HepG2 (cell line): ENCODE results near the gene ENO3. TPM values are rescaled to one million over a fixed set of nuclear protein-coding genes. Genes with fewer than 3 reads are reported as not detected.

Experiments
- BORCS8-MEF2B ChIP-seq: sonication (generic); formaldehyde crosslinking; IDR thresholded peaks from 2 replicates; pipeline ENCODE4 v1.8.0; 2022; ENCODE audit warnings: mild to moderate bottlenecking, missing genetic modification reagents
- ETV5 ChIP-seq: IDR thresholded peaks from 2 replicates; pipeline ENCODE4 v1.6.1; 2018; ENCODE audit warnings: missing biosample characterization, missing genetic modification reagents, inconsistent platforms, borderline replicate concordance
- GMEB2 ChIP-seq: IDR thresholded peaks from 2 replicates; pipeline ENCODE4 v1.6.1; 2016; ENCODE audit warnings: missing biosample characterization, missing genetic modification reagents, low read depth
- LCORL ChIP-seq, 2 experiments: fragments of 450-650 bp in 1 of 2; sonication (generic) in 1 of 2; formaldehyde crosslinking in 1 of 2; IDR thresholded peaks; 2 replicates each; pipeline versions ENCODE4 v1.5.0 to v1.6.1; 2017 to 2020; ENCODE audit warnings: antibody characterized with exemption in 1 of 2, missing genetic modification reagents in 1 of 2
- NRL ChIP-seq: sonication (generic); formaldehyde crosslinking; IDR thresholded peaks from 2 replicates; pipeline ENCODE4 v1.5.0; 2020; ENCODE audit warnings: missing genetic modification reagents, mild to moderate bottlenecking, moderate library complexity, borderline replicate concordance
- PHF8 ChIP-seq: sonication (generic); formaldehyde crosslinking; IDR thresholded peaks from 2 replicates; pipeline ENCODE4 v1.5.0; 2020; ENCODE audit warnings: missing genetic modification reagents
- SPEN ChIP-seq: sonication (generic); formaldehyde crosslinking; IDR thresholded peaks from 2 replicates; pipeline ENCODE4 v1.5.1; 2020; ENCODE audit warnings: low read depth, mild to moderate bottlenecking, missing genetic modification reagents
- ZBTB7B ChIP-seq: sonication (generic); formaldehyde crosslinking; IDR thresholded peaks from 2 replicates; pipeline ENCODE4 v1.4.0; 2020; ENCODE audit warnings: missing genetic modification reagents
- ZNF180 ChIP-seq: sonication (generic); formaldehyde crosslinking; IDR thresholded peaks from 2 replicates; pipeline ENCODE4 v1.4.0; 2020; ENCODE audit warnings: low read depth, missing genetic modification reagents, borderline replicate concordance
- ZNF205 ChIP-seq: IDR thresholded peaks from 2 replicates; pipeline ENCODE4 v1.6.1; 2018; ENCODE audit warnings: missing biosample characterization, missing genetic modification reagents
- ZNF274 ChIP-seq: sonication (generic); formaldehyde crosslinking; IDR thresholded peaks from 2 replicates; pipeline ENCODE4 v1.5.1; 2020; ENCODE audit warnings: mild to moderate bottlenecking, missing genetic modification reagents
- ZNF275 ChIP-seq: sonication (generic); formaldehyde crosslinking; IDR thresholded peaks from 2 replicates; pipeline ENCODE4 v1.8.0; 2022; ENCODE audit warnings: missing genetic modification reagents, mild to moderate bottlenecking, inconsistent platforms, borderline replicate concordance
- ZNF468 ChIP-seq: sonication (generic); formaldehyde crosslinking; IDR thresholded peaks from 2 replicates; pipeline ENCODE4 v1.8.0; 2022; ENCODE audit warnings: mild to moderate bottlenecking, moderate library complexity, missing genetic modification reagents
- ZNF496 ChIP-seq: sonication (generic); formaldehyde crosslinking; IDR thresholded peaks from 2 replicates; pipeline ENCODE4 v1.8.1; 2023; ENCODE audit warnings: mild to moderate bottlenecking, moderate library complexity, missing genetic modification reagents; ENCODE audit not compliant: insufficient replicate concordance
- ZNF530 ChIP-seq: sonication (generic); formaldehyde crosslinking; IDR thresholded peaks from 2 replicates; pipeline ENCODE4 v1.5.0; 2020; ENCODE audit warnings: low read depth, mild to moderate bottlenecking, missing genetic modification reagents
- ZNF607 ChIP-seq: sonication (generic); formaldehyde crosslinking; IDR thresholded peaks from 2 replicates; pipeline ENCODE4 v1.5.1; 2020; ENCODE audit warnings: missing genetic modification reagents, mild to moderate bottlenecking, borderline replicate concordance
- ZNF614 ChIP-seq: IDR thresholded peaks from 2 replicates; pipeline ENCODE4 v1.6.1; 2018; ENCODE audit warnings: missing biosample characterization, missing genetic modification reagents, inconsistent platforms, borderline replicate concordance
- ZNF891 ChIP-seq: sonication (generic); formaldehyde crosslinking; IDR thresholded peaks from 2 replicates; pipeline ENCODE4 v1.5.0; 2020; ENCODE audit warnings: mild to moderate bottlenecking, missing genetic modification reagents
- ZSCAN12 ChIP-seq: sonication (generic); formaldehyde crosslinking; IDR thresholded peaks from 2 replicates; pipeline ENCODE4 v1.9.0; 2021; ENCODE audit warnings: mild to moderate bottlenecking, missing genetic modification reagents
- polyA plus RNA-seq, 8 experiments: library from polyadenylated mRNA; depleted of rRNA in 3 of 8; stranded (reverse) in 7 of 8; unstranded in 1 of 8; fragments of >200 nt; fragmentation: Illumina TruSeq in 4 of 8; extraction: Trizol in 4 of 8; gene quantifications; 2 replicates each; pipeline versions ENCODE4 v1.2.1 to v1.2.3, GENCODE V29; 2011 to 2016; ENCODE audit warnings: low read depth in 4 of 8, missing spikeins in 1 of 8, mixed read lengths in 1 of 8; ENCODE audit not compliant: insufficient read depth in 1 of 8
- total RNA-seq, 5 experiments: library from RNA; depleted of rRNA; stranded (reverse); fragments of >200 nt; fragmentation: Illumina TruSeq; extraction: Trizol; gene quantifications; 2 replicates each; pipeline ENCODE4 v1.2.3, GENCODE V29; 2016; ENCODE audit warnings: low read depth in 1 of 5
- TF ChIP-seq, protein P1 (sequence below): sonication (generic); formaldehyde crosslinking; IDR thresholded peaks from 2 replicates; pipeline ENCODE4 v1.5.1; 2020; ENCODE audit warnings: mild to moderate bottlenecking, missing genetic modification reagents, moderate library complexity
- TF ChIP-seq, protein P2 (sequence below): sonication (generic); formaldehyde crosslinking; IDR thresholded peaks from 2 replicates; pipeline ENCODE4 v1.5.0; 2020; ENCODE audit warnings: mild to moderate bottlenecking, low read depth, missing genetic modification reagents, borderline replicate concordance

Gene ENO3
- total and polyA plus RNA-seq, 2 of the 13 experiments (the other 11 are each of a cell fraction or from before 2014, with no cell fraction given), result 59.8 to 69.8 TPM

DNA sequence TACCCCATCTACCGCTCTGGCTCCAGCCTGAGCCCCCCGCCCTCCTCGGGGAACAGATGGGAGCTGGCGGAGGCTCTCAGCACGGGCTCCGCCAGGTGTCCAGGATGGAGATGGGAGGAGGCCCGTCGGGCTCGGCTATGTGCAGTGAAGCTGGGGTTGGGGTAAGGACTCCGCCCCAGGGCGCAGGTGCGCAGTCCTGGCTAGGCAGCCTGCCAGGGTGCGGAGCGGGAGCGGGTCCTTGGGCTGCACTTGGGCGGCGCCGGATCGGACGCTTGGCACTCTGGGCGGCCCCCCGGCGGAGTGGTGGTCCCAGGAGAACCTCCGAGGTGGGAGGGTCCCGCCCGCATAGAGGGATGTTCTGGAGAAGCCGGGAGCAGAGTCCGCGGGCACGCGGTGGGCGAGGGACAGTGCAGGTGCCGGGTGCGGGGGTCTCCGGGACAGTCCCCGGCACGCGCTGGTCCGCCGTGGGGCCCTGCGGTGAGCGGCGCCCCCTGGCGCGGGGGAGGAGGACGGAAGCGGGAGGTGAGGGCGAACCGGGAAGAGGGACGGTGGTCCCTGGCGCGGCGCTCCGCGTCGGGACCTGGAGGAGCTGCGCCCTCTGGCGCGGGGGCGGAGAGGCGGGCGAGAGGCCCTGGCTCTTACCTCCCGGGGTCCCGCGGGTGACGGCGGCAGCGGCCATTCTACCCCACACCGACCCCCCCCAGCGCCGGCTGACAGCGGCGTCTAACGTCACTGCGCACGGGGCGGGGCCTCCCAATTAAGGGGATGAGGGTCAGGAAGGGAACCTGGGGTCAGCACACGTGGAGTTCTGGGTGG lies 36.2 kb downstream of the ENO3 start, which contains the start of gene CAMTA2 (continued):
- TF ChIP-seq, protein P1, sequence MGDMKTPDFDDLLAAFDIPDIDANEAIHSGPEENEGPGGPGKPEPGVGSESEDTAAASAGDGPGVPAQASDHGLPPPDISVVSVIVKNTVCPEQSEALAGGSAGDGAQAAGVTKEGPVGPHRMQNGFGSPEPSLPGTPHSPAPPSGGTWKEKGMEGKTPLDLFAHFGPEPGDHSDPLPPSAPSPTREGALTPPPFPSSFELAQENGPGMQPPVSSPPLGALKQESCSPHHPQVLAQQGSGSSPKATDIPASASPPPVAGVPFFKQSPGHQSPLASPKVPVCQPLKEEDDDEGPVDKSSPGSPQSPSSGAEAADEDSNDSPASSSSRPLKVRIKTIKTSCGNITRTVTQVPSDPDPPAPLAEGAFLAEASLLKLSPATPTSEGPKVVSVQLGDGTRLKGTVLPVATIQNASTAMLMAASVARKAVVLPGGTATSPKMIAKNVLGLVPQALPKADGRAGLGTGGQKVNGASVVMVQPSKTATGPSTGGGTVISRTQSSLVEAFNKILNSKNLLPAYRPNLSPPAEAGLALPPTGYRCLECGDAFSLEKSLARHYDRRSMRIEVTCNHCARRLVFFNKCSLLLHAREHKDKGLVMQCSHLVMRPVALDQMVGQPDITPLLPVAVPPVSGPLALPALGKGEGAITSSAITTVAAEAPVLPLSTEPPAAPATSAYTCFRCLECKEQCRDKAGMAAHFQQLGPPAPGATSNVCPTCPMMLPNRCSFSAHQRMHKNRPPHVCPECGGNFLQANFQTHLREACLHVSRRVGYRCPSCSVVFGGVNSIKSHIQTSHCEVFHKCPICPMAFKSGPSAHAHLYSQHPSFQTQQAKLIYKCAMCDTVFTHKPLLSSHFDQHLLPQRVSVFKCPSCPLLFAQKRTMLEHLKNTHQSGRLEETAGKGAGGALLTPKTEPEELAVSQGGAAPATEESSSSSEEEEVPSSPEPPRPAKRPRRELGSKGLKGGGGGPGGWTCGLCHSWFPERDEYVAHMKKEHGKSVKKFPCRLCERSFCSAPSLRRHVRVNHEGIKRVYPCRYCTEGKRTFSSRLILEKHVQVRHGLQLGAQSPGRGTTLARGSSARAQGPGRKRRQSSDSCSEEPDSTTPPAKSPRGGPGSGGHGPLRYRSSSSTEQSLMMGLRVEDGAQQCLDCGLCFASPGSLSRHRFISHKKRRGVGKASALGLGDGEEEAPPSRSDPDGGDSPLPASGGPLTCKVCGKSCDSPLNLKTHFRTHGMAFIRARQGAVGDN, result peak; percentile 92
- TF ChIP-seq ETV5 (CRISPR knock-in tag) (peak; percentile 75), SPEN (CRISPR knock-in tag) (peak; percentile 87; the same call in 1 of the 2 replicates), ZNF180 (CRISPR knock-in tag) (0 out of 2 replicates have a peak, but pooled peaks have one; percentile 29), ZNF614 (CRISPR knock-in tag) (peak; percentile 71; the same call in 1 of the 2 replicates), ZNF891 (CRISPR knock-in tag) (peak; percentile 80; the same call in 1 of the 2 replicates), BORCS8-MEF2B (CRISPR knock-in tag) (0 out of 2 replicates have a peak, but pooled peaks have one; percentile 30), ZNF607 (CRISPR knock-in tag) (peak; percentile 81), ZNF496 (CRISPR knock-in tag) (no peak), NRL (CRISPR knock-in tag) (peak; percentile 33; the same call in 1 of the 2 replicates), ZSCAN12 (CRISPR knock-in tag) (0 out of 2 replicates have a peak, but pooled peaks have one; percentile 25), ZNF275 (CRISPR knock-in tag) (0 out of 2 replicates have a peak, but pooled peaks have one; percentile 74), ZNF468 (peak; percentile 51; the same call in 1 of the 2 replicates), PHF8 (peak; percentile 69; the same call in 1 of the 2 replicates), ZNF205 (CRISPR knock-in tag) (peak; percentile 48; the same call in 1 of the 2 replicates), ZNF274 (CRISPR knock-in tag) (peak; percentile 53), LCORL (IDR thresholded peaks at IDR 0.05) (no peak), LCORL (CRISPR knock-in tag; IDR thresholded peaks at IDR 0.05) (peak; percentile 69), ZNF530 (no peak), GMEB2 (CRISPR knock-in tag) (peak; percentile 88), ZBTB7B (CRISPR knock-in tag) (peak; percentile 99)
- TF ChIP-seq, protein P2, sequence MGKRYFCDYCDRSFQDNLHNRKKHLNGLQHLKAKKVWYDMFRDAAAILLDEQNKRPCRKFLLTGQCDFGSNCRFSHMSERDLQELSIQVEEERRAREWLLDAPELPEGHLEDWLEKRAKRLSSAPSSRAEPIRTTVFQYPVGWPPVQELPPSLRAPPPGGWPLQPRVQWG (CRISPR knock-in tag), result no peak
